Left hindlimb (tissue), 1 donor: Measurements from ENCODE around the gene HAT1.
"Not testable (repeated sequence)": the region's sequence is repeated elsewhere in the genome, so short reads cannot be mapped to it uniquely, and the experiment has no call there.

Experiments
- DNase-seq: peaks from one replicate; pipeline ENCODE4 v3.0.0-alpha.2; 2018

HAT1 gene

DNA sequence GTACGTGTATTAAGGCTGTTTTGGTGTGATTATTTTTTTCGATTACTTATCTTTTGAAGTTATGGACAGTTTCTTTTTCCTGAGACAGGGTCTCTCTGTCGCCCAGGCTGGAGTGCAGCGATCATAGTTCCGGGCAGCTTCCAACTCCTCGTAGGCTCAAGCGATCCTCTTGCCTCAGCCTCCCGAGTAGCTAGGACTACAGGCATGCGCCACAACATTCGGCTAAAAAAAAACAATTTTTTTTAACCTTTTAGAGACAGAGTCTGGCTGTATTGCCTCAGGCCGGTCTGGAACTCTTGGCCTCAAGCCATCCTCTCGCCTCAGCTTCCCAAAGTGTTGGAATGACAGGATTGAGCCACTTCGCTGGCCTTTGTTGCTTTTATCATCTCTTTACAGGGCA lies 945 bp downstream of the HAT1 start:
- DNase-seq, result peak; percentile 42

DNA sequence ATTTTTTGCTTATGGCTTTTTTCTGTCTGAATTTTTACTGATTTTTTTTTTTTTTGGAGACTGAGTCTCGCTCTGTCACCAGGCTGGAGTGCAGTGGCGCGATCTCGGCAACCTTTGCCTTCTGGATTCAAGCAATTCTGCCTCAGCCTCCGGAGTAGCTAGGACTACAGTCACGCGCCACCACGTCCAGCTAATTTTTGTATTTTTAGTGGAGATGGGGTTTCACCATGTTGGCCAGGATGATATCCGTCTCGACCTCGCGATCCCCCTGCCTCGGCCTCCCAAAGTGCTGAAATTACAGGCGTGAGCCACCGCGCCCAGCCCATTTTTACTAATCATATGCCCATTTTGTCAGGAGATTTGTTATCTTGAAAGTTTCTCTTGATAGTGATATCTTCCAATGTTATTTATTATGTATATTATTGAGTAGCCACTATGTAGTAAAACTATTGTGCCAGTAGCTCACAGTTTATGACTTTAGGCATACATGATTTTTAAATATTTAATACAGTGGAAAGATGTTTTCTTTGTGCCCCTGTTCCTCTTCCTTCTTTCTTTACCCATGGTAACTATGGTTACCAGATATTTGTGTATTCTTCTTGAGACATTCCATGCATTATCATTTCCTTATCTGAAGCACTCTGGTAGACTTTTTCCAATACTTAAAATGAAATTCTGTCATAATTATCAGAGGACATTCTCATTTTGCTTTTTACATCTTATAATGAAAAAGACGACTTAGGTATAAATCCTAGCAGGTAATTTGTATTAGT lies 2.1 kb downstream of the HAT1 start:
- DNase-seq, result no peak

DNA sequence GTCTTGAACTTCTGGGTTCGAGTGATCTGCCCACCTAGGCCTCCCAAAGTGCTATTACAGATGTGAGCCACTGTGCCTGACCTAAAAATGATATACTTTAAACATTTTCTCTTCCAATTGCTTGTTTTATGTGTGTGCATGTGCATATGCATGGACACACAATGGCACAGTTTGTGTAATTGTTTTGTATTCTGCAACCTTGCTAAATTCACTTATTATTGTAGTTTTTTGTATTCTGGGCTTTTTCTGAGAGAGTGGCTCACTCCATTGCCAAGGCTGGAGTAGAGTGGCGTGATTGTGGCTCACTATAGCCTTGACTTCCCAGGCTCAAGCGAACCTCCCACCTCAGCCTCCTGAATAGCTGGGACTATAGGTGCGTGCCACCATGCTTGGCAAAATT lies 8.1 kb downstream of the HAT1 start:
- no peak for DNase-seq

DNA sequence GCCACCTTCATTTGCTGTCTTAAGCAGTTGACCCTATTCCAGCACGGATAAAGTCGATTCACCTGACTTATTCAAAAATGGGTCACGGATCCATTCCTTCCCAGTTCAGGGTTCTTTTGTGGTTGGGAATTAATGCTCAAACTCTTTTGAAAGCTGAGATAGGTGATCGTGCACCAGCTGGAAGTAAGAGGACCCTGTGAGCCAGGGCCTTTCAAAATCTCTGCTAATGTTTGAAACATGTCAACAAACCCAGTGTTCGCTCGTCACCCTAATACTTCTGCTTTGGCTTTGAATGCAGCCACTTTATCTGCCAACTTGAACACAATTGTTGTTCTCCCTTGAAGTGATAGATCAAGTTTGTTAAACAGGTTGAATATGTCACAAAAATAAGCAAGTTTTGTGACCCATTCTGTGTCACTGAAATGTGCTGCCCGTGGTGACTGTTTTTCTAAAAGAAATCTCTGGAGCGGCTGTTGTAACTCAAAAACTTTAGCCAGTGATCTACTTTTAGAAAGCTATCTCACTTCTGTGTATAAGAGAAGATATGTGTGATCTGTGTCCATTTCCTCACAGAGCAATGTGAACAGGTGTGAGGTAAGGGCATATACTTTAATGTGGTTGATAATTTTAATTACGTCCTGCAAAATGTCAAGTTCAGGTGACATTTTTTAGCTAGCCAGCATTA lies 16.9 kb downstream of the HAT1 start:
- no peak for DNase-seq

DNA sequence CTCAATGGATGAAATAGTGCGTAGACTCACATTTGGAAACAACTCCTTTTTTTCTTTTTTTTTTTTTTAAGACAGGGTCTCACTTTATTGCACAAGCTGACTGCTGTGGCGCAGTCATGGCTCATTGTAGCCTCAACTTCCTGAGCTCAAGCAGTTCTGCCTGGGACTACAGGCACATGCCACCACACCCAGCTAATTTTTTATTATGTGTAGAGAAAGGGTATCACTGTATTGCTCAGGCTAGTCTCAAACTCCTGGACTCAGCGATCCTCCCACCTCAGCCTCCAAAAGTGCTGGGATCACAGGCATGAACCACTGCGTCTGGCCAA lies 17.4 kb downstream of the HAT1 start:
- DNase-seq, result no peak

DNA sequence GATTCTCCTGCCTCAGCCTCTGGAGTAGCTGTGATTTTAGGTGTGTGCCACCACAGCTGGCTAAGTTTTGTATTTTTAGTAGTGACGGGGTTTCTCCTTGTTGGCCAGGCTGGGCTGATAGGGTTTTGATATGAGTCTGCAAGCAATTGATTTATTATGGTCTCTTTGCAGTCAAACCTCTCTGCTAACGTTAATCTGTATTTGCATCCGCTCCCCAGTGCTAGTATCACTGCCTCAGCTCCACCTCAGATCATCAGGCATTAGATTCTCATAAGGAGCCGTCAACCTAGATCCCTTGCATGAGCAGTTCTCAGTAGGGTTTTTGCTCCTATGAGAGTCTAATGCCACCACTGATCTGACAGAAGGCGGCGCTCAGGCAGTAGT lies 19.0 kb downstream of the HAT1 start:
- DNase-seq, result no peak

DNA sequence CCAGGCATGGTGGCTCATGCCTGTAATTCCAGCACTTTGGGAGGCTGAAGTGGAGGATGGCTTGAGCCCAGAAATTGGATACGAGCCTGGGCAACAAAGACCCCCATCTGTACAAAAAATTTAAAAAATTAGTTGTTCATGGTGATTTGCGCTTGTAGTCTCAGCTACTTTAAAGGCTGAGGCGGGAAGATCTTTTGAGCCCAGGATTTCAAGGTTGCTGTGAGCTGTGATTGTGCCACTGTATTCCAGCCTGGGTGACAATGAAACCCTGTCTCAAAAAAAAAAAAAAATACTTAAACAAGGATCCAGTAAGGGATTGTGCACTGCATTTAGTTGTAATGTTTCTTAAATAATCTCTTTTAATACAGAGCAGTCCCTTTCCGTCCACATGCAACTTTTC lies 21.6 kb downstream of the HAT1 start:
- DNase-seq, result no peak

DNA sequence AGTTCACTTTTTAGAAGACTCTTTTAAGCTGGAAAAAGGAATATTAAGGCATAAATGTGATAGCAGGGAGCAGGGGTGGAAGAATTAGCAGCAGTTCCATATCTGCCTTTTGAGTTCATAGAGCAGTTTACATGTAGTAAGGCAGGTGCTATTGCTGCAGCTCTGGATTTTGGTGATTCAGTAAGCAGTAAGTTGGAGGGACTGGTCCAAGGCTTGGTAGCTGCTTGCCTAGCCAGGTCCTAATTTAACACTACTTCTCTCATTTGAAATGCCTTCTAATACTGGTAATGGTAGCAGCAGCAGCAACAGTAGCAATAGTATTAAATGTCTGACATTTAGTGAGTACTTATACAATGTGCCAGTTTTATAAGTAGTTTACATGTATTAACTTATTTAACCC lies 30.0 kb downstream of the HAT1 start:
- DNase-seq, result no peak

DNA sequence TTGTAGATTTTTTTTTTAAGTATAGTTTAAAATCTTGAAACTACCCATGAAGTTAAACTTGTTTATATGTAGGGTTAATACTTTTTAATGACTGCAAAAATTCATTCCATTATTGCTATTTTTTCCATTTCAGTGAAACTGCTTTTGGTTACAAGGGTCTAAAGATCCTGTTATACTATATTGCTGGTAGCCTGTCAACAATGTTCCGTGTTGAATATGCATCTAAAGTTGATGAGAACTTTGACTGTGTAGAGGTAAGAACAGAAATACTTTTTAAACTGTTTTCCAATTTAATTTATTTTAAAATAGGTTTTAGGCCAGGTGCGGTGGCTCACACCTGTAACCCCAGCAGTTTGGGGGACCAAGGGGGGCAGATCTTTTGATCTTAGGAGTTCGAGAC lies 30.5 kb downstream of the HAT1 start:
- no peak for DNase-seq

DNA sequence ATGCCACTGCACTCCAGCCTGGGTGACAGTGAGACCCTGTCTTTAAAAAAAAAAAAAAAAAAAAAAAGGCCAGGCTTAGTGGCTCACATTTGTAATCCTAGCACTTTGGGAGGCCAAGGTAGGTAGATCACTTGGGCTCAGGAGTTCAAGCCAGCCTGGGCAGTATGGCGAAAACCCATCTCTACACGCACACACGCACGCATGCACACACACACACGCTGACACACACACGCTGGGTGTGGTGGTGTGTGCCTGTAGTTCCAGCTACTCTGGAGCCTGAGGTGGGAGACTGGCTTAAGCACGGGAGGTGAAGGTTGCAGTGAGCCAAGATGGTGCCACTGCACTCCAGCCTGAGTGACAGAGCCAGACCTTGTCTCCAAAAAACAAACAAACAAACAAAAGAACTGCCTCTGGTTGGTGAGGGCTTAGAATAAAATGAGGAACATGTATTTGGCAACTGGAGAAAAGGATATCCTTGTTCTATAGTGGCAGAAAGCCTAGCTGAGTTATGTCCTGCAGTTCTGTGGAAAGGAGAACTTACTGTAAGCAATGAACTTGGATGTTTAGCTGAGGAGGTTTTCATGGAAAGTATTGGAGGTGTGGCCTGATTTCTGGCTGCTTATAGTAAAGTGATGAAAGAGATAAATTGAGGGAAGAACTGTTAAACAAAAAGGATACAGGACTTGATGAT lies 34.0 kb downstream of the HAT1 start:
- DNase-seq, result no peak

DNA sequence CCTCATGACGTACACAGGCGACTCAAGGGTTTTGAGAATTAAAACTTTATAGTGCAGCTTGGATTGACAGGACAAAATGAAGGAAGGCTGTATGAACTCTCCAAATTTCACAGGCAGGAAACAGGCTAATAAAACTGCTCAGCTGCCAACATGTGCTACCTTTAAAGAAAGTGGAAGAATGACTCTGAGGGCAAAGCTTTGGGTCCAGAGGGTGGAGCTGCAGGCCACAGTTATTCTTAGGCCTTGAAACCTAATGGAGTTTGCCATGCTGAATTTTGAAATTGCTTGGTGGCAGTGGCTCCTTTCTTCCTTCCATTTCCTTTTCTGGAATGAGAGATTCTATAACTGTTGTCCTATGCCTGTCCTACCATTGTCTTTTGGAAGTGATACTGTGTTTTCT lies 34.8 kb downstream of the HAT1 start:
- no peak for DNase-seq

DNA sequence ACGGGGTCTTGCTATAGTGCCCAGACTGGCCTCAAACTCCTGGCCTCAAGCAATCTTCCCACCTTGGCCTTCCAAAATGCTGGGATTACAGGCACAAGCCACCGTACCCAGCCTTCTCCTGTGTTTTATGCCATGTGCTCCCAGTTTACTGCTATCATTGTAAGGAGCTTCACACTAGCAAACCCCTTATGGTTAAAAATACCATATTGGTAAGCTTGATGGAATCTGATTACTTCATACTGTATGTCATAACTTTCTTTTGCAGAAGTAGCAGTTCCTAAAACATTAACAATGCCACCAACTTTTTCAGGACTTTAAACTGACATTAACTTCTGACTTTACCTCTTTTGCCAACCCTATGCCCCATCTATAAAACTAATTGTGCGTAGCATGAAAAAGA lies 36.2 kb downstream of the HAT1 start:
- no peak for DNase-seq

DNA sequence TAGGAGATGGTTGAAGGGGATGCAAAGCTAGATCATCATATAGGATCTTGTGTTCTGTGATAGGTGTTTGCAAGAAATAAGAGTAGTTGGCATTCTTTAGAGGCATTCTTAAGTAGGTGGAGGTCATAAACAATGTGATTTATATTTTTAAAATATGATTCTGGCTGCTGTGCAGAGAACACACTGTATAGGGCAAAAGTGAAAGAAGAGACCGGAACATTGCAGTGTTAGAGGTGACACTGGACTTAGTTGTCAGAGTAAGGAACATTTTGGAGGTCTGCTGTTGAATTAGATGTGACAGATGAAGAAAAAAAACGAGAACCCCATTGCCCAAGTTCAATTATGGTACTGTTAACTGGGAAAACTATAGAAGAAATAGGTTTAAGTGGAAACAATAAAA lies 37.7 kb downstream of the HAT1 start:
- no peak for DNase-seq

DNA sequence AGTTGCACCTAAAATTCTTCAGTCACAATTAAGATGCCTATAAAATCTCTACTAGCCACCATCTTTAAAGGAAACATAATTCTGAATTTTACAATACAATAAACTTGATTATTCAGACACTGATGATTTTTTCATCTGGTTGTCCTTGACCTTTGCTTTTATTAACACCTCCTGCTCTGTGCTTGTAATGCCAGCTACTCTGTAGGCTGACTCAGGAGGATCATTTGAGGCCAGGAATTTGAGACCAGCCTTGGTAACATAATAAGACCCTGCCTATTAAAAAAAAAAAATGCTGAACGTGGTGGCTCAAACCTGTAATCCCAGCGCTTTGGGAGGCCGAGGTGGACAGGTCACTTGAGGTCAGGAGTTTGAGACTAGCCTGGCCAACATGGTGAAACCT lies 38.3 kb downstream of the HAT1 start:
- no peak for DNase-seq

DNA sequence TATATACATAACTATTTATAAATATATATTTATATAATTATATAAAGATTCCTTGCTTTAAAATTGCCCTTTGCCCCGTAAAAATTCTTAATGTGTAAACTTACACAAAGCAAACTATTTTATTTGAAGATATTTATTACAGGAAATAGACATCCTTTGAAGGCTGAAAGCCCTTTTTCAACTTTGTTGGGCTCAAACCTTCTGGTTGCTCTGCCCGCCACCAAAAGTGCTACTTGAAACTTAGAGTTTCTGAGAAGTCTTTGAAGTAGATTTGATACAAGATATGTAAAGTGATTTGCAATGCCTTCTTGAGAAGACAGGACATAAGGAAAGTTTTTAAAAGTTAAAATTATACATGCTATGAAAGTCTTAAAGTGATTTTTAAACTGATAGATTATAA lies 40.9 kb downstream of the HAT1 start:
- DNase-seq, result no peak

DNA sequence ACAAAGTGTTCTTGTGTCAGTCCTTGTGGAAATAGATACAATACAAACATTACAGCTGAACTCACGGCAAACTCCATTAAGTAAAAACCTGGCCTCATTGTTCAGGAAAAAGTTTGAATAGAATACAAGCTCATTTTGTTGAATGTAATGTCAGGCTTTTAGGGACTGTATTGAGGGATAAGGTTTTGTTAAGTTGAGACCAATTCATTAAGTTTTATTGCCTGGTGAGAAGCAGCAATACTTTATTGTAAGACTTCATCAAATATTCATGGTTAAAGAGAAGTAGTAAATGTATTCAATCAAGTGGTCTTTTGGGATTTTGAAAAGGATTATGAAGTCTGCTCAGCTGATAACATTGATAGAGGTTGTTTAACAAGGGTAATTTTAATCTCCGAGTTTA lies 42.0 kb downstream of the HAT1 start:
- DNase-seq, result no peak

DNA sequence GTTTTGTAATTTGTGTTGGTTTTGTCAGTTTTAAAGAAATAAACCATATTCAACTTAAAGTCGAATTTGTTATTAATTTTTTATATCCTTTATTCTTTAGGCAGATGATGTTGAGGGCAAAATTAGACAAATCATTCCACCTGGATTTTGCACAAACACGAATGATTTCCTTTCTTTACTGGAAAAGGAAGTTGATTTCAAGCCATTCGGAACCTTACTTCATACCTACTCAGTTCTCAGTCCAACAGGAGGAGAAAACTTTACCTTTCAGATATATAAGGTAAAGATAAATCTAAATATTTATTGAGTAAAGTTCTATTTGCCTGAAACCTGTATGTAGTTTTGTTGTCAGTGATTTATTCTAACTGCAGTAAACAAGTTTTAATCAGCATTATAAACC lies 43.0 kb downstream of the HAT1 start:
- no peak for DNase-seq

DNA sequence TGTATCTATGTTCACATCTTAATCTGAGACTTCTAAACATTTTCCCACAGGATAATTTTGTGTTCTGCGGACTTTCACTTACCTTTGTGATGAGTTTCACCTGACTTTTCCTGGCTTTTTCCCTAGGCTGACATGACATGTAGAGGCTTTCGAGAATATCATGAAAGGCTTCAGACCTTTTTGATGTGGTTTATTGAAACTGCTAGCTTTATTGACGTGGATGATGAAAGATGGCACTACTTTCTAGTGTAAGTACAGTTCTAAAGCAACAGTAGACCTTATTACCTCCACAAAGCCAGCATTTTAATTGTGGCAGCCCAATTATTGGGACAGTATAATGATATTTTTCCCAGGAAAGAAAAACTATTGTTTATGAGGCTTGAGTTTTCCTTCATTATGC lies 43.4 kb downstream of the HAT1 start:
- no peak for DNase-seq

DNA sequence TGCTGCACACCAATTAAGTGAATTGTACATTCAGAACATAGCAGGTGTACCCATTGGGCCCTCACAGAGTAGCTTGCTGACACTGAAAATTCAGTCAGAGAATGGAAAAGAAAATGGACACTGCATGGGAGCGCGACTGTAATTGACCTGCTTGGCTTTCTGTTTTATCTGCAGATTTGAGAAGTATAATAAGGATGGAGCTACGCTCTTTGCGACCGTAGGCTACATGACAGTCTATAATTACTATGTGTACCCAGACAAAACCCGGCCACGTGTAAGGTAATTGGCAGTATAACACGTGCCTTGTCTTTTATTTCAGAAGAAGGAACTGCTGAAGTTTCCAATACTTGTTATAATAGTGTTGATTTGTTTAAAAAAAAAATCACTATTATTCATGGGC lies 44.0 kb downstream of the HAT1 start:
- no peak for DNase-seq

DNA sequence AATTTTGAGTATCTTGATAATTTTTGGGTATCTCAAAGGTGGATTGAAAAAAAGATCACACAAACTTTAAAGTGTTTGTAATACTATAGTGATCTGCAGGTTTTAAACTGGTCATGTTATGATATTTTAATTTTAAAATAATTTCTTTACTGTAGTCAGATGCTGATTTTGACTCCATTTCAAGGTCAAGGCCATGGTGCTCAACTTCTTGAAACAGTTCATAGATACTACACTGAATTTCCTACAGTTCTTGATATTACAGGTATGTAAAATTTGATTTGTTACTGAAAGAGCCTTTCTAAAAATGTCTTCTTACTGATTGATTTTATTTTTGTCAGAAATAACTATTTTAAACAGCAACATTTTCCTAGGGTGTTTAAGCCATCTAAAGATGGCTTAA lies 44.4 kb downstream of the HAT1 start:
- no peak for DNase-seq

DNA sequence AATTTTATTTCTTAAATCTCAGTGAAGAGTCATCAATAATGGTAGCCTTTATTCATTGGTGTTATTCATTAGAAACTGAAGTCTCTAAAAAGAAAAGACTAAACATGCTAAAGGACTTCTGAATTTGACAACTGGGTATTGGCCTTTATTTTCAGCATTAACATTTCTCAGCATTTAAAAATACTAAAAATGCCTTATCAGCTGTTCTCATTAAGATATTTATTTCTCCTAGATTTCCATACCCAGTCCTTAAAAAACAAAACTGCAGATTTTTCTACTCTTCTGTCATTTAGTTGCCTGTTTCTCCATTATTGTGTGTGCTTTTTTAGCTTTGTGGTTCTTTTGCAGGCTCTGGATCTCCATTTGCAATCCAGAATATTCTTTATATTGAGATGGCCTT lies 46.2 kb downstream of the HAT1 start:
- DNase-seq, result no peak

DNA sequence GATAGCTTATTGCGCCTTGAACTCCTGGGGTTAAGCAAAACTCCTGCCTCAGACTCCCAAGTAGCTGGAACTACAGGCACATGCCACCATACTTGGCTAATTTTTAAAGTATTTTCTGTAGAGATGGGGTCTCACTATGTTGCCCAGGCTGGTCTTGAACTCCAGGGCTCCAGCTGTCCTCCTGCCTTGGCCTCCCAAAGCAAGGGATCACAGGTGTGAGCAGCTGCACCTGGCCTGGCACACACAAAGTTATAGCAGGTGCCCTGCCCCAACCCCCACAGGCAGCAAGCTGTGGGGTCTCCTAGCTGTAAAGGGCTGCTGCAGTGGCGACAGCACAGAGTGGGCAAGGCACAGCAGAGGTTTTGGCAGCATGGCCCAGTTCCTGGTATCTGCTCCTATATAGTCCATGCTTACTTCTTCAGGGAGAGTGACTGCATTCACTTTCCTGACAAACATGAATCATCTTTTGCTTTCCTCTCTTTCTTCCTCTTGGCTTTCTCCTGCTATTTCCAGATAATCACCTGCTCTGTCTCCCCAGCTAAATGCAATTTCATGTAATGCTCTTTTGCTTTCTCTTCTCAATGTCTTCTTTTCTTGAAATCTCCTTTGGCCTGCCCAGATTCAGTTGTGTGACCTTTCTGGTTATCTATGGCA lies 50.2 kb downstream of the HAT1 start:
- no peak for DNase-seq

DNA sequence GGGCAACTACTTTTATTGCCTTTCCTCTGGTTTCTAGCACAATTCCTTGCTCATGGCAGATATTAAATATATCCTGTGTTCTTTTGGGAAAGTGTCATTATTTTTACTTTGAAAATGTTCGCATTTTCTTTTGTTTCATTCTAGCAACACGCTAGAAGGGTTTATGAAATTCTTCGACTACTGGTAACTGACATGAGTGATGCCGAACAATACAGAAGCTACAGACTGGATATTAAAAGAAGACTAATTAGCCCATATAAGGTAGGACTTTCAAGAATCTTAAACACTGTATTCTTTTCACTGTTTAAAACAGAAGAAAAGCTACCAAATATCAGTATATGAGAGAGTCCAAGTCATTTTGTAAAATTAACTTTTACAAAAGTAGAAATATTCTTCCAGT lies 56.8 kb downstream of the HAT1 start:
- no peak for DNase-seq

DNA sequence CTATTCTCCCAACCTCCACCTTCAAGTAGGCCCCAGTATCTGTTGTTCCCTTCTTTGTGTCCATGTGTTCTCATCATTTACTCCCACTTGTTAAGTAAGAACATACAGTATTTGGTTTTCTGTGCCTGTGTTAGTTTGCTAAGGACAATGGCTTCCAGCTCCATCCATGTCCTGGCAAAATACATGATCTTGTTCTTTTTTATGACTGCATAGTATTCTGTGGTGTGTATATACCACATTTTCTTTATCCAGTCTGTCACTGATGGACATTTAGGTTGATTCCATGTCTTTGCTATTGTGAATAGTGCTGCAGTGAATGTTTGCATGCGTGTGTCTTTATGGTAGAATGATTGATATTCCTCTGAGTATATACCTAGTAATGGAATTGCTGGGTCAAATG lies 61.7 kb downstream of the HAT1 start:
- DNase-seq, result not testable (repeated sequence)
